HepG2 (cell line): ENCODE data around the gene TUT1. TPM values are rescaled to one million over a fixed set of nuclear protein-coding genes. Genes with fewer than 3 reads are reported as not detected.

ENCODE experiments used
- ATAC-seq: fragments of 200-7000 bp; cut with Tn5 transposase; 3 replicates; pipeline ENCODE4 v1.9.1; 2020; ENCODE audit warnings: mild to moderate bottlenecking, moderate library complexity
- BruUV-seq: library from RNA; stranded (reverse); fragments of 400-500 nt; replicated peaks from 2 replicates; lab custom pipeline; 2021; lab: Mats Ljungman, UMichigan
- CTCF ChIA-PET: fragments of 300-600 bp; formaldehyde crosslinking; extraction: SDS; loops from one replicate; lab custom pipeline; 2021; ENCODE audit warnings: low total read pairs, inconsistent platforms, low intra/inter-chr PET ratio; lab: Yijun Ruan, JAX
- POLR2A ChIA-PET: fragments of 350-600 bp; sonication (Branson Sonifier 250); formaldehyde crosslinking; loops from one replicate; lab custom pipeline; 2020; ENCODE audit warnings: antibody characterized with exemption, inconsistent platforms; lab: Yijun Ruan, JAX
- DNase-seq: peaks from one replicate; pipeline ENCODE4 v3.0.0-alpha.2; 2015; ENCODE audit warnings: low spot score
- FAIRE-seq: peaks from 3 replicates; lab custom pipeline; 2011; peaks lifted over from hg19 to GRCh38; lab: Jason Lieb, UNC
- H2AFZ ChIP-seq: one replicate; pipeline ENCODE4 v1.6.1; 2011; ENCODE audit warnings: low read length, inconsistent platforms
- H3K27ac ChIP-seq: fragments of 300-600 bp; 3 replicates; pipeline ENCODE4 v1.8.0; 2011; ENCODE audit warnings: mixed run types, mild to moderate bottlenecking, mixed read lengths, low read length, inconsistent platforms; ENCODE audit not compliant: insufficient read depth; ENCODE audit errors: extremely low read length
- H3K27me3 ChIP-seq, 2 experiments: fragments of 200-600 bp in 1 of 2; 2 replicates in 1 of 2; 3 replicates in 1 of 2; pipeline versions ENCODE4 v1.6.0 to v1.8.0; 2011; ENCODE audit warnings: low read length in 2 of 2, mild to moderate bottlenecking in 2 of 2, moderate library complexity in 2 of 2, inconsistent platforms in 1 of 2; ENCODE audit not compliant: insufficient read depth in 2 of 2, control insufficient read depth in 1 of 2
- H3K36me3 ChIP-seq, 2 experiments: fragments of 200-600 bp in 1 of 2; replicated peaks in 1 of 2; 2 replicates in 1 of 2; 3 replicates in 1 of 2; pipeline versions ENCODE4 v1.5.1 to v1.8.0; 2011; ENCODE audit warnings: low read length in 2 of 2, inconsistent platforms in 1 of 2; ENCODE audit not compliant: insufficient read depth in 2 of 2, control insufficient read depth in 1 of 2
- H3K4me1 ChIP-seq: 2 replicates; pipeline ENCODE4 v1.5.1; 2012; ENCODE audit warnings: low read length, inconsistent platforms; ENCODE audit not compliant: insufficient read depth
- H3K4me2 ChIP-seq: 2 replicates; pipeline ENCODE4 v1.6.0; 2011; ENCODE audit warnings: low read depth, low read length, inconsistent platforms
- H3K4me3 ChIP-seq, 3 experiments: fragments of 200-600 bp in 1 of 3; sonication (generic), shearing (Covaris generic) in 1 of 3; replicated peaks in 1 of 3; 2 replicates each; pipeline ENCODE4 v1.5.1; 2011 to 2016; ENCODE audit warnings: low read length in 3 of 3, inconsistent platforms in 2 of 3, low read depth in 2 of 3, mild to moderate bottlenecking in 2 of 3, control low read depth in 1 of 3, mixed read lengths in 1 of 3; ENCODE audit not compliant: insufficient read depth in 1 of 3
- H3K79me2 ChIP-seq: one replicate; pipeline ENCODE4 v1.6.1; 2011; ENCODE audit warnings: low read length, inconsistent platforms; ENCODE audit not compliant: insufficient read depth
- H3K9ac ChIP-seq: 2 replicates; pipeline ENCODE4 v1.6.0; 2011; ENCODE audit warnings: mild to moderate bottlenecking, low read depth, low read length, inconsistent platforms; ENCODE audit not compliant: insufficient read depth
- H3K9me3 ChIP-seq: 2 replicates; pipeline ENCODE4 v1.5.1; 2012; ENCODE audit warnings: mild to moderate bottlenecking, low read length
- H4K20me1 ChIP-seq: 2 replicates; pipeline ENCODE4 v1.6.0; 2011; ENCODE audit warnings: inconsistent platforms, mild to moderate bottlenecking, low read length, moderate library complexity; ENCODE audit not compliant: insufficient read depth
- DR1 ChIP-seq: sonication (generic); formaldehyde crosslinking; IDR thresholded peaks from 2 replicates; pipeline ENCODE4 v1.8.0; 2021; ENCODE audit warnings: mild to moderate bottlenecking, missing genetic modification reagents, inconsistent platforms
- EP300 ChIP-seq, 3 experiments: sonication (generic) in 1 of 3; formaldehyde crosslinking in 1 of 3; IDR thresholded peaks; 2 replicates each; pipeline versions ENCODE4 v1.5.1 to v1.6.1; 2011 to 2020; ENCODE audit warnings: low read depth in 2 of 3, low read length in 2 of 3, borderline replicate concordance in 1 of 3, improper control_type of control experiment in 1 of 3, mild to moderate bottlenecking in 1 of 3, missing genetic modification reagents in 1 of 3, moderate library complexity in 1 of 3
- MAZ ChIP-seq, 2 experiments: sonication (generic) in 1 of 2; formaldehyde crosslinking in 1 of 2; IDR thresholded peaks; 2 replicates each; pipeline versions ENCODE4 v1.5.0 to v1.6.1; 2012 to 2020; ENCODE audit warnings: low read depth in 2 of 2, mild to moderate bottlenecking in 2 of 2, borderline replicate concordance in 1 of 2, improper control_type of control experiment in 1 of 2, low read length in 1 of 2, missing genetic modification reagents in 1 of 2, moderate library complexity in 1 of 2
- MYNN ChIP-seq: sonication (generic); formaldehyde crosslinking; IDR thresholded peaks from 2 replicates; pipeline ENCODE4 v1.4.0; 2020; ENCODE audit warnings: mild to moderate bottlenecking, low read depth, missing genetic modification reagents
- NFYB ChIP-seq: sonication (generic); formaldehyde crosslinking; IDR thresholded peaks from 2 replicates; pipeline ENCODE4 v1.4.0; 2020; ENCODE audit warnings: missing genetic modification reagents
- PHF5A ChIP-seq: IDR thresholded peaks from one replicate; pipeline ENCODE4 v1.6.1; 2018; ENCODE audit warnings: low read depth, missing genetic modification reagents; ENCODE audit not compliant: unreplicated experiment
- SMAD9 ChIP-seq: sonication (generic); formaldehyde crosslinking; IDR thresholded peaks from 2 replicates; pipeline ENCODE4 v1.5.1; 2020; ENCODE audit warnings: mild to moderate bottlenecking, missing genetic modification reagents
- SRSF1 ChIP-seq: fragments of 200-400 bp; formaldehyde crosslinking; optimal IDR thresholded peaks from 2 replicates; pipeline ENCODE3; 2017; ENCODE audit warnings: mild to moderate bottlenecking, low read depth, low read length, moderate library complexity
- YY1 ChIP-seq: IDR thresholded peaks from 2 replicates; pipeline ENCODE4 v1.6.1; 2011; ENCODE audit warnings: low read length, low read depth, moderate library complexity, mild to moderate bottlenecking; ENCODE audit not compliant: insufficient read depth, insufficient replicate concordance
- ZFY ChIP-seq: sonication (generic); formaldehyde crosslinking; IDR thresholded peaks from 2 replicates; pipeline ENCODE4 v1.4.0; 2020; ENCODE audit warnings: missing genetic modification reagents
- ZKSCAN5 ChIP-seq: sonication (generic); formaldehyde crosslinking; IDR thresholded peaks from 2 replicates; pipeline ENCODE4 v1.5.1; 2020; ENCODE audit warnings: mild to moderate bottlenecking, missing genetic modification reagents
- ZMYM4 ChIP-seq: sonication (generic); formaldehyde crosslinking; IDR thresholded peaks from 2 replicates; pipeline ENCODE4 v1.8.1; 2023; ENCODE audit warnings: mild to moderate bottlenecking, missing genetic modification reagents
- ZNF766 ChIP-seq: sonication (generic); formaldehyde crosslinking; IDR thresholded peaks from 2 replicates; pipeline ENCODE4 v1.5.0; 2020; ENCODE audit warnings: missing genetic modification reagents, borderline replicate concordance
- ZNF883 ChIP-seq: sonication (generic); formaldehyde crosslinking; IDR thresholded peaks from 2 replicates; pipeline ENCODE4 v1.5.1; 2020; ENCODE audit warnings: mild to moderate bottlenecking, missing genetic modification reagents; ENCODE audit errors: not compliant biosample characterization
- WGBS: methylation state at CpG from one replicate; pipeline ENCODE4 v1.1.6; 2017; ENCODE audit warnings: low lambda C conversion rate; 5-methylcytosine and 5-hydroxymethylcytosine counted together
- in situ Hi-C: cut with HindIII; loops from 2 replicates; pipeline ENCODE4 v1.10.0; 2017; ENCODE audit warnings: low pct_unique_long_range_greater_than_20kb; ENCODE audit not compliant: extremely low pct_ligation_motif_present
- intact Hi-C: fragments of 100-400 bp; cut with micrococcal nuclease; formaldehyde crosslinking; loops from one replicate; pipeline ENCODE4 v1.10.0; 2022; ENCODE audit not compliant: unreplicated experiment
- polyA plus RNA-seq, 8 experiments: library from polyadenylated mRNA; depleted of rRNA in 3 of 8; stranded (reverse) in 7 of 8; unstranded in 1 of 8; fragments of >200 nt; fragmentation: Illumina TruSeq in 4 of 8; extraction: Trizol in 4 of 8; gene quantifications; 2 replicates each; pipeline versions ENCODE4 v1.2.1 to v1.2.3, GENCODE V29; 2011 to 2016; ENCODE audit warnings: low read depth in 4 of 8, missing spikeins in 1 of 8, mixed read lengths in 1 of 8; ENCODE audit not compliant: insufficient read depth in 1 of 8
- total RNA-seq, 5 experiments: library from RNA; depleted of rRNA; stranded (reverse); fragments of >200 nt; fragmentation: Illumina TruSeq; extraction: Trizol; gene quantifications; 2 replicates each; pipeline ENCODE4 v1.2.3, GENCODE V29; 2016; ENCODE audit warnings: low read depth in 1 of 5
- TF ChIP-seq, protein P1 (sequence below): sonication (generic); formaldehyde crosslinking; IDR thresholded peaks from 2 replicates; pipeline ENCODE4 v1.4.0; 2020; ENCODE audit warnings: missing genetic modification reagents
- TF ChIP-seq, protein P2 (sequence below): sonication (generic); formaldehyde crosslinking; IDR thresholded peaks from 2 replicates; pipeline ENCODE4 v1.4.0; 2020; ENCODE audit warnings: missing genetic modification reagents
- TF ChIP-seq, protein P3 (sequence below): sonication (generic); formaldehyde crosslinking; IDR thresholded peaks from 2 replicates; pipeline ENCODE4 v1.5.1; 2020; ENCODE audit warnings: mild to moderate bottlenecking, missing genetic modification reagents, moderate library complexity

TUT1 gene
- total and polyA plus RNA-seq, 2 of the 13 experiments (the other 11 are each of a cell fraction or from before 2014, with no cell fraction given), result 9.7 to 14.3 TPM

DNA sequence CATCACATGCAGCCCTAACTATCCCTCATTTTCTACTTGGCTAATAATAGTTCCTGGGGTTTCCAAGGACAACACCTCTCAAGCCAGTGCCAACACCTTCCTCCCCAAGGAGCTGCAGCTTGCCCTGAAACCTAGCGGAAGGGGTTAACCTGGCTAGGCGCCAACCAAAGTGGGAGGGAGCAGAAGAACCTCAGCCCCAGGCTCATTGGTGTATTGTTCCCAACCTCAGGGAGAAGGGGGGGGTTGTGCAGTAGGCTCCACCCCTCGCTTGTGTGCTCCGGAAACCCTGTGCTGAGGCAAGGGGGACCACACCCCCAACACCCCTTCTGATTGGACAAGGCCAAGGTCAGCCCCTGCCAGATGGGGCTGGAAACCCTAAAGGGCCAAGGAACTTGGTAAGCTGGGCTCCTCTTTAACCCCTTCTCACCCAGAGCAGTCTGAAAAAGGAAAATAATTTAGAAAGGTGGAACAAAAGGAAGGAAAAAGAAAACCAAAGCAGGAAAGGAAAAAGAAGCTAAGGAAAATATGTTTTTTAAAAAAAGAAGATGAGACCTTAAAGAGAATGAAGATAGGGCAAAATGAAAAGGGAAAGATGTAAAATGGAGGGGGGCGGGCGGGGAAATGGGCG is 7.9 kb upstream of the TUT1 start:
- FAIRE-seq, result peak; percentile 98
- H3K27me3 ChIP-seq, result no peaks in the 10 kb centered on the region; a peak in 1 of 5 replicates
- TF ChIP-seq YY1 (peak; percentile 64), PHF5A (CRISPR knock-in tag) (peak; percentile 76), SMAD9 (CRISPR knock-in tag) (no peak), SRSF1 (no peak), ZKSCAN5 (CRISPR knock-in tag) (no peak), ZMYM4 (CRISPR knock-in tag) (peak; percentile 81; the same call in 1 of the 2 replicates), NFYB (CRISPR knock-in tag) (peak; percentile 83), ZFY (CRISPR knock-in tag) (no peak; the same call in 1 of the 2 replicates), ZNF766 (CRISPR knock-in tag) (no peak), DR1 (CRISPR knock-in tag) (no peak; the same call in 1 of the 2 replicates), MYNN (CRISPR knock-in tag) (no peak), EP300 (IDR thresholded peaks at IDR 0.05; ENCODE audit: low read depth in 2 of 2, low read length in 2 of 2) (peak; percentile 28 to 50; a peak in 1 of 4 replicates), EP300 (CRISPR knock-in tag; IDR thresholded peaks at IDR 0.05; ENCODE audit: borderline replicate concordance) (no peak), ZNF883 (no peak), MAZ (IDR thresholded peaks at IDR 0.05; ENCODE audit: borderline replicate concordance, low read depth, low read length) (peak; percentile 65), MAZ (CRISPR knock-in tag; IDR thresholded peaks at IDR 0.05; ENCODE audit: low read depth) (peak; percentile 64; the same call in 1 of the 2 replicates)
- TF ChIP-seq, protein P1, sequence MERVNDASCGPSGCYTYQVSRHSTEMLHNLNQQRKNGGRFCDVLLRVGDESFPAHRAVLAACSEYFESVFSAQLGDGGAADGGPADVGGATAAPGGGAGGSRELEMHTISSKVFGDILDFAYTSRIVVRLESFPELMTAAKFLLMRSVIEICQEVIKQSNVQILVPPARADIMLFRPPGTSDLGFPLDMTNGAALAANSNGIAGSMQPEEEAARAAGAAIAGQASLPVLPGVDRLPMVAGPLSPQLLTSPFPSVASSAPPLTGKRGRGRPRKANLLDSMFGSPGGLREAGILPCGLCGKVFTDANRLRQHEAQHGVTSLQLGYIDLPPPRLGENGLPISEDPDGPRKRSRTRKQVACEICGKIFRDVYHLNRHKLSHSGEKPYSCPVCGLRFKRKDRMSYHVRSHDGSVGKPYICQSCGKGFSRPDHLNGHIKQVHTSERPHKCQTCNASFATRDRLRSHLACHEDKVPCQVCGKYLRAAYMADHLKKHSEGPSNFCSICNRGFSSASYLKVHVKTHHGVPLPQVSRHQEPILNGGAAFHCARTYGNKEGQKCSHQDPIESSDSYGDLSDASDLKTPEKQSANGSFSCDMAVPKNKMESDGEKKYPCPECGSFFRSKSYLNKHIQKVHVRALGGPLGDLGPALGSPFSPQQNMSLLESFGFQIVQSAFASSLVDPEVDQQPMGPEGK (CRISPR knock-in tag), result peak; percentile 94
- TF ChIP-seq, protein P2, sequence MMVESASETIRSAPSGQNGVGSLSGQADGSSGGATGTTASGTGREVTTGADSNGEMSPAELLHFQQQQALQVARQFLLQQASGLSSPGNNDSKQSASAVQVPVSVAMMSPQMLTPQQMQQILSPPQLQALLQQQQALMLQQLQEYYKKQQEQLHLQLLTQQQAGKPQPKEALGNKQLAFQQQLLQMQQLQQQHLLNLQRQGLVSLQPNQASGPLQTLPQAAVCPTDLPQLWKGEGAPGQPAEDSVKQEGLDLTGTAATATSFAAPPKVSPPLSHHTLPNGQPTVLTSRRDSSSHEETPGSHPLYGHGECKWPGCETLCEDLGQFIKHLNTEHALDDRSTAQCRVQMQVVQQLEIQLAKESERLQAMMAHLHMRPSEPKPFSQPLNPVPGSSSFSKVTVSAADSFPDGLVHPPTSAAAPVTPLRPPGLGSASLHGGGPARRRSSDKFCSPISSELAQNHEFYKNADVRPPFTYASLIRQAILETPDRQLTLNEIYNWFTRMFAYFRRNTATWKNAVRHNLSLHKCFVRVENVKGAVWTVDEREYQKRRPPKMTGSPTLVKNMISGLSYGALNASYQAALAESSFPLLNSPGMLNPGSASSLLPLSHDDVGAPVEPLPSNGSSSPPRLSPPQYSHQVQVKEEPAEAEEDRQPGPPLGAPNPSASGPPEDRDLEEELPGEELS (CRISPR knock-in tag), result peak; percentile 70
- TF ChIP-seq, protein P3, sequence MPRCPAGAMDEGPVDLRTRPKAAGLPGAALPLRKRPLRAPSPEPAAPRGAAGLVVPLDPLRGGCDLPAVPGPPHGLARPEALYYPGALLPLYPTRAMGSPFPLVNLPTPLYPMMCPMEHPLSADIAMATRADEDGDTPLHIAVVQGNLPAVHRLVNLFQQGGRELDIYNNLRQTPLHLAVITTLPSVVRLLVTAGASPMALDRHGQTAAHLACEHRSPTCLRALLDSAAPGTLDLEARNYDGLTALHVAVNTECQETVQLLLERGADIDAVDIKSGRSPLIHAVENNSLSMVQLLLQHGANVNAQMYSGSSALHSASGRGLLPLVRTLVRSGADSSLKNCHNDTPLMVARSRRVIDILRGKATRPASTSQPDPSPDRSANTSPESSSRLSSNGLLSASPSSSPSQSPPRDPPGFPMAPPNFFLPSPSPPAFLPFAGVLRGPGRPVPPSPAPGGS, result no peak

More for the DNA sequence above, 7.9 kb upstream of the TUT1 start:
- peak; percentile 74 for ATAC-seq
- H3K4me3 ChIP-seq, result peak overlapping the region in 2 of 3 experiments; percentile 94; a peak in 4 of 6 replicates
- BruUV-seq, result no TSS peak
- peaks cover 24 to 40% of the 10 kb centered on the region in 2 experiments for H3K36me3 ChIP-seq
- intact Hi-C loops, result loop anchor here (1.0 kb wide), 1 partner anchor 8 kb away; the partner anchor contains the start of gene TUT1
- ChIA-PET CTCF (no interaction called here), POLR2A (interaction anchor here (0.9 to 3.8 kb wide), 9 partner anchors 8 to 242 kb away, joined by 3 to 24 read pairs (median 7); partner anchors contain the start of genes B3GAT3, C11orf98, CSKMT and EEF1G)
- H3K9me3 ChIP-seq, result no peaks in the 10 kb centered on the region
- peak overlapping the region; percentile 99; the same call in 1 of the 2 replicates for H3K9ac ChIP-seq
- WGBS, result 48% methylated on average over 7 of the region's 7 CpGs
- peaks cover 33% of the 10 kb centered on the region for H3K79me2 ChIP-seq
- no peaks in the 10 kb centered on the region for H4K20me1 ChIP-seq
- peak; percentile 97 for DNase-seq
- H3K4me1 ChIP-seq, result peaks cover 27% of the 10 kb centered on the region
- H2AFZ ChIP-seq, result no peak overlapping the region
- H3K4me2 ChIP-seq, result peak overlapping the region; percentile 97
- in situ Hi-C loops, result no loop called here
- peak overlapping the region; percentile 88 for H3K27ac ChIP-seq
